GM19397 (cell line): ENCODE measurements around the gene CDH26.

ENCODE experiments used
- ATAC-seq: cut with Tn5 transposase; IDR thresholded peaks from one replicate; pipeline ENCODE4 v1.9.1; 2021; ENCODE audit warnings: mild to moderate bottlenecking, moderate library complexity; ENCODE audit not compliant: unreplicated experiment

CDH26 gene

GRCh38 chr20:59977086-59977485 is 18.9 kb downstream of the CDH26 start:
- ATAC-seq = no peak

- ATAC-seq = no peak
These were observed 24.9 kb downstream of the CDH26 start for GRCh38 chr20:59983076-59983475.

GRCh38 chr20:59984541-59984940 is 26.3 kb downstream of the CDH26 start:
- ATAC-seq = no peak

DNA sequence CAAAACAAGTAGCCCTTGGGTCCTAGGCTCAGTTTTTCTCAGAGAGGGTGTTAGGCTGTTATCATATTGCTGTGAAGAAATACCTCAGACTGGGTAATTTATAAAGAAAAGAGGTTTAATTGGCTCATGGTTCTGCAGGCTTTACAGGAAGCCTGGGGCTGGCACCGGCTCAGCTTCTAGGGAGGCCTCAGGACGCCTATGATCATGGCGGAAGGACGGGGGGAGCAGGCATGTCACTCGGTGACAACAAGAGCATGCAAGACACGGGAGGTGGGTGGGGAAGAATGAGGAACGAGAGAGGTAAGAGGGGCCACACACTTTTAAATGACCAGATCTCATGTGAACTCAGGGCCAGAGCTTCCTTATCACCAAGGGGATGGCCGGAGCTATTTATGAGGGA is 26.9 kb downstream of the CDH26 start:
- no peak for ATAC-seq

DNA sequence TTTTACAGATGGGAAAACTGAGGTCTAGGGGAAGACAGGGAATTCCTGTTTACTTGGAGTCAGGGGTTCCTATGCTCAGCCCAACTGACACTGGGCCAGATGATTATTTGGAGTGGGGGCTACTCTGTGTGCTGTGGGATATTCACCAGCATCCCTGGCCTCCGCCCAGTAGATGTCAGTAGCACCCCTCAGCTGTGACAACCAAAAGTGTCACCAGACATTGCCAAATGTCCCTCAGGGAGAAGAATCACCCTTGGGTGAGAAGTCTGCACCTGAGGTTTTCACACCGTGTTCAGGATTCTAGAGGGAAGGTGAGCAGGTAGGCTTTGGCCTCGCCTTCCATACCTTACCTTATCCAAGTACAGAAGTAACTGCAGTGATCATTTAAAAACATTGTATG is 27.6 kb downstream of the CDH26 start:
- no peak for ATAC-seq

- ATAC-seq = no peak
These were observed 28.9 kb downstream of the CDH26 start for GRCh38 chr20:59987135-59987534.

- no peak for ATAC-seq
These were observed 29.9 kb downstream of the CDH26 start for GRCh38 chr20:59988141-59988540.

DNA sequence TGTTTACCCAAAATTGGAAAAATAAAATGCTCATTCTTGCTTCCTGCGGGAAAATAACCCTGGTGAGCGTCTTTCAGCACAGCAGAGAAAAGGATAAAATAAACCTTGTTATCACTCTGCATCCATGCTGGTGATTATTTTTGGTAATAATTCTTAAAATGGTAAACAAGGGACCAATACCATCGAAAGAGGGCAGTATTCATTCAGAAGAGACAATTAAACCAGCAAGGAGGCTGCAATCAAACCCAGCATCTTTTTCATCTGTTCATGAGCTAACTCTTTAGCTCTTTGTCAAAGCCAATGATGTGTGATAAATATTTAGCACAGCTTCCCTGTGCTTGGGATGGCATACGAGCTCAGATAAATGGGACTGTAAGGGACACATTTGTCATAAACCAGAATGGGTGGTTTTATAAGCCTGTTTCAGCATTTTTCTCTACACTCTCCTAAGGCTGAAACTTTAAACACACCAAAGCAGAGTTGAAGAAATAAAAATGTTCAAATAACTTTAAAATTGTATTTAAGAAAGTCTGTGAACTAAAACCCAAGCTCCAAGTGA is 34.4 kb downstream of the CDH26 start:
- ATAC-seq = no peak

DNA sequence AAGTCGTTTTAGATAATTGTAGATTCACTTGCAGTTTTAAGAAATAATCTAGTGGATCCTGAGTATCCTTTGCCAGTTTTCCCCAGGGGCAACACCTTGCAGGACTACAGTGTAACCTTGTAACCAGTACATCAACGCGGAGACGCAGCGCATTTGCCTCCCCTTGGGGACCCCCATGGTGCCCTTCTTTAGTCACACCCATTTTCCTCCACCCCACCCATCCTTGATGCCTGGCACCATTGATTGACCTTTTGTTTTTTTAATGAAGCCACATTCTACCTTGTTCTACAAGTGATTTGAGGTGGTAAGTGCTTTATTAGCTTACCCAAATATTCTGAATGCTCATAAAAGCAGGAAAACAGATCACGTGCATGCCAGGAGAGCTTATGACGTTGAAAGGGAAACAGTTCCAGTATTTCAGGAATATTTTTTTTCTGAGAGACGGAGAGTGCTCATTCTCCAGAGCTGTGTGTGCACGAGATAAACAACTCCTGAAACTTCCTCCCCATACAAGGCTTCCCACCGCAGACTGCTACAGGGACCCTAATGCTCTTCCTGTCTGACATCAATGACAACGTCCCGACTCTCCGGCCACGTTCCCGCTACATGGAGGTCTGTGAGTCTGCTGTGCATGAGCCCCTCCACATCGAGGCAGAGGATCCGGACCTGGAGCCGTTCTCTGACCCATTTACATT is 35.7 kb downstream of the CDH26 start:
- ATAC-seq = no peak

DNA sequence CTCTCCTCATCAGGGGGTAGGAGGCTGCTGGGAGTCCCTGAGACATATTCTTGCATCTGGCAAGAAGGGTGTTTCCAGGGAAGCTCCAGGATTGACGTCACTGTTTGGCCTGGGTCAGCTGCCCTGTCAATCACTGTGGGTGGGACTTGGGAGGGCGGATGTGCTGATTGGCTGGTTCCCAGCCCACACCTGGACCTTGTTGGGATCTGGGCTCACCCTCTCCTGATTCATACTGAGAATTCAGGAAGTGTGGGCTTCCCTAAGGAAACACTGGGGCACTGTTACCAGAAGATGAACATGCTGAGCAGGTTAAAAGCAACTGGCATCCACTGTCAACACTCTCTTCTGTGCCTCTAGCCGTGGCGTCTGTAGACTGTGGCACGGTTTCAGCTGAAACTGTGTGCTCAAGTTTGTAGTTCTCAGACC is 36.5 kb downstream of the CDH26 start:
- no peak for ATAC-seq

DNA sequence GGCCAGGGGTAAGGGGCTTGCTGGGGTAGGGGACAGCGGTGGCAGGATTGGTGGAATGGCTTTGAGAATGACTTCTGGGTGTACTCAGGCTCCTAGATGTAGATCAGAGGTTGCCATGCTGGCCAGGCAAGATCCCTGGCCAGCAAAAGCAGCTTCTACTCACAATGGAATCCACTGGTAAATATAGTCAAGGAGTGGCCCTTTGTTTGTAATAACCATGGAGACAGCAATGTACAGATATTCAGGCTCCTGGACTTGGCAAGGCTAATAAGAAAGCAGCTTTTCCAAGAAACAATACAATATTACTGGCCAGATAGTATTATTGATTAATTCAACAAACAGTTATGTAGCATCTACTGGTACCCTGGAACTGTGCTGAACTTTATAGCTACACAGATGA is 37.9 kb downstream of the CDH26 start:
- ATAC-seq = no peak

- no peak for ATAC-seq
These were observed 39.7 kb downstream of the CDH26 start for GRCh38 chr20:59997896-59998295.

DNA sequence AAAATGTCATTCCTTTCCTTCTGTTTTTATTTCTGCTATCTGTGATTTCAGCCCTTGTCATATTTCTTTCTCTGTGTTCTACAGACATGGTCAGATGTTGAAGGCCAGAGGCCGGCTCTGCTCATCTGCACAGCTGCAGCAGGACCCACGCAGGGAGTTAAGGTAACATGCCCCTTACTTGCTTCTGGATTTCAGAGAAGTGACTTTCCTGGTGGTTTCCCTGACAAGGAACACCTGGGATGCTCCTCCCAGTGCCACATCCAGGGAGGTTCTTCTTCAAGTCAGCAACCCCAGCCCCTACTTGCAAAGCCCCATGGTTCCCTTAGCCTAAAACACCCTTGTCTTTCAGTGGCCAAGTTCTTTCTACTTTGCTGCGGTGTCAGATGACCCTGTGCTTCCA is 41.3 kb downstream of the CDH26 start:
- ATAC-seq = no peak

GRCh38 chr20:60000271-60001042 is 42.2 kb downstream of the CDH26 start:
- ATAC-seq = no peak

DNA sequence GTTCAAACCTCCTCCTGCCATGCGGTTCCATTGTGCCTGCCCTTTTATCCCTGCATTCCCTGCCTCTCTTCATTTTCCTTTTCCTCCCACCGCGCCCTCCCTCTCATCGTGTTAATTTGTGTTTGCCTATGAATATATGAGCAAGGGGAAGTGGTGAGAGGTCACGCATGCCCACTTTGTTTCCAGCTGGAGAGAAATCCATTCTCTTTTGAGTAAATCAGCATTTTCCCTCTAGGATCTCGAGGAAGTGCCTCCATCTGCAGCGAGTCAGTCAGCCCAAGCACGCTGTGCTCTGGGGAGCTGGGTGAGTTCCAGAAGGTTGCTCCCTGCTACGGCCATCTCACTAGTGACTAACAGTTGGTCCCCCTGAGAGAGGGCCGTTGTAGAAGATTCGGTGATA is 42.9 kb downstream of the CDH26 start:
- ATAC-seq = no peak

- no peak for ATAC-seq
These were observed 45.6 kb downstream of the CDH26 start for GRCh38 chr20:60003776-60004175.

- no peak for ATAC-seq
These were observed 48.0 kb downstream of the CDH26 start for GRCh38 chr20:60006261-60006660.

GRCh38 chr20:60007464-60007863 is 49.2 kb downstream of the CDH26 start:
- ATAC-seq = no peak

- no peak for ATAC-seq
These were observed 50.0 kb downstream of the CDH26 start for GRCh38 chr20:60008130-60008808.

DNA sequence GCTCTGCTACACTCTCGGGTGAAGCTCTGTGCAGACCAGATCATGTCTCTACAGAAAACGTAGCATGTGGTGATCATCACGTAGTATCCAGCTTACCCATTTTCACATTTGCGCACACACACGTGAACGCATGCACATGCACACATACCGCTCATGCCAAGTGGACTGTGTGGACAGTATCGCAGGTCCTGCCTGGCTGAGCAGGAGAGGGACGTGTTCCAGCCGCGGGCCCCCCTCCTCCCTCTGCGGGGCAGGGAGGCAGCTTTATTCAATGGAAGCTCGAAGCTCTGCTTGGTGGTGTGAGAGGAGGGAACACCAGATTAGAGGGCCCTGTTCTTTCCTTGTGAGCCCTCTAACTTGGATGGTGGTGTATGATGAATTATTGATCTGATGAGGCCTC is 51.1 kb downstream of the CDH26 start:
- ATAC-seq = no peak

DNA sequence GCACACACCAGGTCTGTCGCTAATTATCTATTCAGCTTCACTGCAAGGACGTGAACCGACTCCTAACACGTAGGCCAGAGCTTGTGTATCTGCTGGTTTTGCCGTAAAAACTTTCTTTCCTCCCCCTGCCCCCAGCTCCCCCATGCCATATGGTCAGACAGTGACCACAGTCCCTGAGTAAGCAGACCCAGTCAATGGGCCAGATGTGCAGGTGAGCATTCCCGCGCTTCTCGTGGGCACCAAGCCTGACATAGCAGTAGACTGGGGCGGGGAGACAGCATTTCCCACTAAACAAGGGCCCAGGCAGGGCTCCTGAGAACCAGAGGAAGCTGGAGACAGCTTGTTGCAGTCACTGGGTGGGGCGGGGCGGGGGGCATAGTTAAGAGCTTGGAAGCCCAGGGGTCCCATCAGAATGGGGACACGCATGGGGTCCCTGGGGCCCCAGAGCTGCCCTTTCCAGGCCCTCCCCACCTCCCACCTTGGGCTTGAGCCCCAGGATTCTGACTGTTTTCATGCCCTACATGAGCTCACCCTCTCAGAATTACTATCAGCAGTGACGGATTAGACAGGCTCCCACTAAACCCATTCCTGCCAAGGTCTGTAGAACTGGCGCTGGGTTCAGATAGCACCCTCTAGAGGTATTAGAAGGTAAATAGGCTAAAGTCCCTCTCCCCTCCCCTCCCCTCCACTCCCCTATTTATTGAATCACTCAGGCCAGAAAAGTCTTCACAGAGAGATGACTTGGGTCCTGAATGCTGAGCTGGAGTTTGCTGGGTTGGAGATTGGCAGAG is 51.8 kb downstream of the CDH26 start:
- ATAC-seq = no peak
